HL-60 (cell line): ENCODE data around the gene PUM1.

Experiments
- GABPA ChIP-seq: IDR thresholded peaks from 2 replicates; pipeline ENCODE4 v1.6.1; 2012; ENCODE audit warnings: low read depth
- POLR2AphosphoS5 ChIP-seq: IDR thresholded peaks from 2 replicates; pipeline ENCODE4 v1.6.1; 2012; ENCODE audit warnings: low read depth
- SPI1 ChIP-seq: IDR thresholded peaks from 2 replicates; pipeline ENCODE4 v1.6.1; 2012; ENCODE audit warnings: low read depth, mild to moderate bottlenecking, borderline replicate concordance
- TF ChIP-seq, protein P1 (sequence below): IDR thresholded peaks from one replicate; pipeline ENCODE4 v1.5.1; 2011; ENCODE audit warnings: low read length, control low read depth, inconsistent platforms; ENCODE audit not compliant: insufficient read depth

DNA sequence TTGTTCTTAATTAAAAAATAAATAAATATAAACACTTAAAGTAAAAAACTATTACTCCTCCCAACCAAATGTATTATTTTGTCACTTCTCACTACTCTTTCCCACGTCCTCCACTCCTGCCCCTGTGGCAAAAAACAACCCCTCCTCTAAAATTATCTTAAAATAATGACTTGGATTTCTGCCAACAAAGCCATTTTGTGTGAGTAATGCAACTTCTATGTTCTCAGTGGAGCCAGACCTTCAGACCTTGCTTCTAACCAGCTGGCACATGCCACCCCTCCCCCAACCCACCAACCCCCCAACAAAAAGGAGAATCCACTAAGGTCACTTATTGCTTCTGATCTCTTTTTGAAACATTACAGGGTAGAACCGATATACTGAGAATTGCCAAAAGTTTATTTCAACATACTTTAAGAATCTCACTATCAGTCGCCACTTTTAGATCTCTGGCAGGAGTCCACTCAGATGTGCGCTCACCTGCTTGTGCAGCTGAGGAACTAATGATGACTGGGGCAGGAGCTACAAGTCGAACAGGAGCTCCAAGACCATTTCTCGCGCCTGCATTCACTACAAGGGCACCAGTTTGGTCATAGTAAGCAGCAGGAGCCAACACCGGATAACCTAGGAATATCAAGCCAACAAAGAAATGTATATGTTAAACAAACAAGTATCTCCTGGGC lies 98.7 kb downstream of the PUM1 start:
- TF ChIP-seq, protein P1, sequence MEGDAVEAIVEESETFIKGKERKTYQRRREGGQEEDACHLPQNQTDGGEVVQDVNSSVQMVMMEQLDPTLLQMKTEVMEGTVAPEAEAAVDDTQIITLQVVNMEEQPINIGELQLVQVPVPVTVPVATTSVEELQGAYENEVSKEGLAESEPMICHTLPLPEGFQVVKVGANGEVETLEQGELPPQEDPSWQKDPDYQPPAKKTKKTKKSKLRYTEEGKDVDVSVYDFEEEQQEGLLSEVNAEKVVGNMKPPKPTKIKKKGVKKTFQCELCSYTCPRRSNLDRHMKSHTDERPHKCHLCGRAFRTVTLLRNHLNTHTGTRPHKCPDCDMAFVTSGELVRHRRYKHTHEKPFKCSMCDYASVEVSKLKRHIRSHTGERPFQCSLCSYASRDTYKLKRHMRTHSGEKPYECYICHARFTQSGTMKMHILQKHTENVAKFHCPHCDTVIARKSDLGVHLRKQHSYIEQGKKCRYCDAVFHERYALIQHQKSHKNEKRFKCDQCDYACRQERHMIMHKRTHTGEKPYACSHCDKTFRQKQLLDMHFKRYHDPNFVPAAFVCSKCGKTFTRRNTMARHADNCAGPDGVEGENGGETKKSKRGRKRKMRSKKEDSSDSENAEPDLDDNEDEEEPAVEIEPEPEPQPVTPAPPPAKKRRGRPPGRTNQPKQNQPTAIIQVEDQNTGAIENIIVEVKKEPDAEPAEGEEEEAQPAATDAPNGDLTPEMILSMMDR = no peak
- no peak for TF ChIP-seq GABPA
- TF ChIP-seq SPI1 = no peak
- no peak for TF ChIP-seq POLR2AphosphoS5
